Liver (tissue), 3 donors: Measurements from ENCODE around the gene CNKSR3.

ENCODE experiments used
- ATF3 ChIP-seq: IDR thresholded peaks from 2 replicates; pipeline ENCODE4 v1.6.1; 2016; ENCODE audit warnings: antibody characterized with exemption
- CTCF ChIP-seq: fragments of 150-350 bp; IDR thresholded peaks from 2 replicates; pipeline ENCODE4 v1.5.1; 2017; ENCODE audit warnings: improper control_type of control experiment, low read depth, low read length; ENCODE audit not compliant: missing input control
- EGR1 ChIP-seq, 2 donors: IDR thresholded peaks; 2 replicates each; pipeline ENCODE4 v1.6.1; 2016 to 2018; ENCODE audit warnings: antibody characterized with exemption in 2 of 2, low read depth in 2 of 2
- GABPA ChIP-seq, 2 donors: IDR thresholded peaks in 1 of 2; conservative IDR thresholded peaks in 1 of 2; 2 replicates each; pipeline ENCODE4 v1.6.1; 2016; ENCODE audit warnings: antibody characterized with exemption in 2 of 2, mild to moderate bottlenecking in 1 of 2, moderate library complexity in 1 of 2
- JUND ChIP-seq, 2 donors: IDR thresholded peaks; 2 replicates each; pipeline ENCODE4 v1.6.1; 2016; ENCODE audit warnings: antibody characterized with exemption in 2 of 2
- MAX ChIP-seq: IDR thresholded peaks from 2 replicates; pipeline ENCODE4 v1.6.1; 2016; ENCODE audit warnings: antibody characterized with exemption
- RAD21 ChIP-seq, 2 donors: IDR thresholded peaks; 2 replicates each; pipeline ENCODE4 v1.6.1; 2016; ENCODE audit warnings: antibody characterized with exemption in 2 of 2, mild to moderate bottlenecking in 2 of 2
- REST ChIP-seq: IDR thresholded peaks from 2 replicates; pipeline ENCODE4 v1.6.1; 2016; ENCODE audit warnings: antibody characterized with exemption, mild to moderate bottlenecking
- RXRA ChIP-seq, 2 donors: IDR thresholded peaks; 2 replicates each; pipeline ENCODE4 v1.6.1; 2017 to 2018; ENCODE audit warnings: antibody characterized with exemption in 2 of 2, mild to moderate bottlenecking in 1 of 2
- TAF1 ChIP-seq: conservative IDR thresholded peaks from 2 replicates; pipeline ENCODE4 v1.6.1; 2016; ENCODE audit warnings: antibody characterized with exemption, mild to moderate bottlenecking
- YY1 ChIP-seq: IDR thresholded peaks from 2 replicates; pipeline ENCODE4 v1.6.1; 2016; ENCODE audit warnings: antibody characterized with exemption, mild to moderate bottlenecking
- ZBTB33 ChIP-seq: IDR thresholded peaks from 2 replicates; pipeline ENCODE4 v1.6.1; 2016; ENCODE audit warnings: antibody characterized with exemption
- donor health status: healthy.
- donor health status: healthy.

- no peak for TF ChIP-seq TAF1
- no peak for TF ChIP-seq CTCF
- TF ChIP-seq ATF3 = no peak
- TF ChIP-seq EGR1 (IDR thresholded peaks at IDR 0.05; ENCODE audit: low read depth in 2 of 2) = no peak
- TF ChIP-seq GABPA (IDR thresholded peaks at IDR 0.05 in 1 of 2, conservative IDR thresholded peaks at IDR 0.05 in 1 of 2) = no peak
- no peak for TF ChIP-seq RAD21 (IDR thresholded peaks at IDR 0.05)
- no peak for TF ChIP-seq REST
- TF ChIP-seq MAX = no peak
- TF ChIP-seq ZBTB33 = no peak
- no peak for TF ChIP-seq JUND (IDR thresholded peaks at IDR 0.05)
- no peak for TF ChIP-seq YY1
- TF ChIP-seq RXRA (IDR thresholded peaks at IDR 0.05) = no peak
Measured at GRCh38 chr6:154468760-154469159, 41.7 kb downstream of the CNKSR3 start.
